DMS 273 (cell line): ENCODE results near the gene ACOXL.
A peak's percentile ranks its signal among the peaks of the same experiment; 100 is the strongest.

ENCODE experiments used
- DNase-seq: peaks from one replicate; lab custom pipeline; 2025; ENCODE audit not compliant: unreplicated experiment; lab: John Stamatoyannopoulos, UW

Gene ACOXL

DNA sequence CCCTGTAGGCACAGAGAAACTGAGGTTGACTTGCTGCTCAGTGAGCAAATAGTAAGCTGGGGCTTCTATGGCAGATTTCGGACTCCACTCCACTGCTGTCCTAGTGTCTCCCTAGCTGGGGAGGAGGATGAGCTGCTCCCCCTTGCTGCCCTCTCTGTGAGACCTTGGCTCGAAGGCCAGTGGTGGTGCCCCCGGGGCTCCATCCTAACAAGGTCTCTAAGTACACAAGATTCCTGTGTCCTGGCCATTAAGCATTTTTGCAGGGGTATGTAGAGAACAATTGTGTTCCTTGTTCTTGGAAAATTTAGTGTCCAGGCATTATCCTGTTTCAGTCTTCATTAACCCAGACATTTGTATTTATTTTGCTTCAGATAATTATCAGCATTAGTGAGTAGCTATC lies 367.0 kb downstream of the ACOXL start:
- DNase-seq, result no peak

DNA sequence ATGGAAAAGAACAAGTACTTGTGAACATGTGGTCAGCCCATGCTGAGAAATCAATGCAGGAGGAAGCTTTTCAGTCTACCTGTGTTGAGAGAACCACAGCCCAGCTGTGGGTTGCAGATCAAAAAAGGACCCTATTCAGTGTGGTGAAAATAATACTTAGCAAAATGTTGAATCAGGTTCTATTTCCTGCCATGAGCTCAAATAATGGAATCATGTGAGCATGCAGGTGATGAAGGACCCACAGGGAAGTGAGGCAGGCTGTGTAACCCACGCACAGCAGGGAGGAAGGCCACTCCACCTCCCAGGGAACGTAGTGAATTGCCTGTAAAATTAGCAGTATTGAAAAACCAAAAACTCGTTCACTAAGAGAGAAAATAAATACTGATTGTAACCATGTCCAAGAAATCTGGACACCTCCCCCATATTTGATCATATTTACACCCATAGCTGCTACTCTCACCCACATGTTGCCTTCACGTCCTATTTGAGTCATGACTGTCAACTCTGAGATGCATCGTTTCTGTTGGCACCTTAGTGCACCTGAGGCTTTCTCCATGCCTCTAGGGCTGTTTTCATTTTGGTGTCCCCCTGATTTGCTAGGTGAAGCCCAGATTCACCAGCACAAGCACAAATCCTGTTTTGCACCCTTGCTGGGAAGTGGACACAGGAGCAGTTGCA lies 367.9 kb downstream of the ACOXL start:
- no peak for DNase-seq

DNA sequence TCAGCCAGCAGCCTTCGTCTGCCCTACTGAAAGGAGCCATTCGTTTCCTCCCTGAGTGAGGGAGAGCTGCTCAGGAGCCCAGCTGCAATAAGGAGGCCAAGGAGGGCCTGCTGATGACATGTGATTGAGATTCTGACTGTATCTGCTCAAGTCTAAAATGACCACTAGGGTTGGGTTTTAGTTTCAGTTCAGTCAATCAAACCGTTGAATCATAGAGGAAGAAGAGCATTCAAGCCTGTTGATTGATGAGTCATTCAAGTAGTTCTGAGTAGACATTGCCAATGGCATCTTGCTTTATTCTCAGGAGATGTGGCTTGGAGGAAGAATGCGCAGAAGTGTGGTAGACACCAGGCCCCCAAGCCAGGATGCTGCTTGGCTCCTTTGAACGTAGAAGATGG lies 368.4 kb downstream of the ACOXL start:
- DNase-seq, result no peak

GRCh38 chr2:111101592-111101991 lies 369.2 kb downstream of the ACOXL start:
- no peak for DNase-seq

GRCh38 chr2:111102216-111102615 lies 369.8 kb downstream of the ACOXL start:
- no peak for DNase-seq

- no peak for DNase-seq
These were observed 373.6 kb downstream of the ACOXL start for GRCh38 chr2:111105926-111106325.

DNA sequence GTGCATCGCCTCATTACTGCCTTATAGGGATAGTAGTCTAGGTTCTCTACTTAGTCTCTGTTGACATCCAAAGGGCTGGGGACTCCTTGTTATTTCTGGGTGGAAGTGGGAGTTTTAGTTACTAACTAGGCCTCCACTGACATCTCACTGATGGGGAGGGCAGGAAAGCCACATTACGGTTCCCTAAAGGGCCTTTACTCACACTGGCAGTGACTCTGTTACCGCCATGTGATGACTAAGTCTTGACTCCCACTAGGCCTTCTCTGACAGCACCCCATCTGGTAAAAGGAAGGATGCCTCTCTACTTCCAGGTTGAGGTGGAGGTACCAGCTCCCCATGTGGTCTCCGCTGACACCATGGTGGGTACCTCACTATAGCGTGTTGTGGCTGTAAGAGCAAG lies 374.3 kb downstream of the ACOXL start:
- DNase-seq, result no peak

DNA sequence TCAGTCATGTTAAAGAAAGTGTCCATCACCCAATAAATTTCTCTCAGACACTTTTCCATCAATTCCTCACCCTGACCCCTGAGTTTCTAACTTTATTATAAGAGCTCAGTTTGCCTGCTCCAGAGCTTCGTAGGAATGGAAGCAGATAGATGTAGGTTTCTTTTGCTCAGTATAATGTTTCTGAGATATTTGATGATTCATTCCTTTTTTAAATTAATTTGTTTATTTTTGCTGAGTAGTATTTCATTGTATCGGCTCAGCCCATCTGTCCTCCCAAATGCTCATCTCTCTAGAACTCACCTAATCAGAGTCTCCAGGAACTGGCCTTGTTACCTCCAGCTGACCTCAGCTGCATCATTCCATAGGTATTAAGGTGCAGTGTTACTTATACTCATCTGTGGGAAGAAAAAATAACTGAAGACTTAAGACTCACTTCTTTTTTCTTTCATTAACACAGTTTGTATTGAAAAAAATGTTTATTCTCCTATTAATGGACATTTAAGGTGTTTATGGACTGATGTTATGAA lies 376.4 kb downstream of the ACOXL start:
- no peak for DNase-seq

- DNase-seq, result no peak
These were observed 378.9 kb downstream of the ACOXL start for GRCh38 chr2:111111101-111111755.

- DNase-seq, result no peak
These were observed 381.5 kb downstream of the ACOXL start for GRCh38 chr2:111113838-111114237.

- no peak for DNase-seq
These were observed 383.8 kb downstream of the ACOXL start for GRCh38 chr2:111116011-111116746.

DNA sequence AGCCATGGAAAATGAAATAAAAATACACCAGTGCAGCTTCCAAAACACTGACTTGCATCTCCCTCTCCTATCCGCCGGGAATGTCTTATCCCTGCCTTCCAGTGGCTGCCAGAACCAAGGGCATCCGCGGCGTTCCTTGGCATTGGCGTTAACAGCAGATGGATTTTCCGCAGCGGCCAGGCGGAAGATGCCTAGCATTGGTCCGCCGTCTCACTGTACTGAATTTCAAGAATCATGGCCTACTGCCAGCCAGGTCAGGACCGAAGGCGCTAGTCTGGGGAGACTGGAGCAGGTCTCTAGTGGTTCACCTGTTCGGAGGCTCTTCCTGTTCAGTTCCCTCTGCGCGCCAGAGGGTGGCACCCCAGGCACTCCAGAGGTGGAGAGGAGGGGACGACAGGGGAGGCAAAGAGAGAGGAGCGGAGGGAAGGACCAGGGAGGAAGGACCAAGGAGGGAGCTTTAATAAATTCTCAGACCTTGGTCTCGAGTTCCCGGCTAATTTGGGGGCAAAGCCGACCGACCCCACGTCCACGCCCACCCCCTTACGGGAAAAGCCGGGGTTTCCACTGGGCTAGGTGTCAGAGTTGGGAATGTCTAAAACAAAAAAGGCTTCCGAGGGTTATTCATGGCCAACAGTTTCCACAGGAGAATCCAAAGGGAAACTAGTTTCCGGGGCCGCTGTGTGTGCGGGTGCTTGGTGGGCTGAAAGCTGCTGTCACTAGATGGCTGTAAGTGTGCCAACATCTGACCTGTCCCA lies 384.6 kb downstream of the ACOXL start:
- DNase-seq, result peak; percentile 90

- peak; percentile 58 for DNase-seq
These were observed 385.5 kb downstream of the ACOXL start for GRCh38 chr2:111117598-111118480.

- no peak for DNase-seq
These were observed 386.2 kb downstream of the ACOXL start for GRCh38 chr2:111118481-111118980.

- DNase-seq, result no peak
These were observed 386.8 kb downstream of the ACOXL start for GRCh38 chr2:111118981-111119821.

- no peak for DNase-seq
These were observed 387.5 kb downstream of the ACOXL start for GRCh38 chr2:111119822-111120252.

DNA sequence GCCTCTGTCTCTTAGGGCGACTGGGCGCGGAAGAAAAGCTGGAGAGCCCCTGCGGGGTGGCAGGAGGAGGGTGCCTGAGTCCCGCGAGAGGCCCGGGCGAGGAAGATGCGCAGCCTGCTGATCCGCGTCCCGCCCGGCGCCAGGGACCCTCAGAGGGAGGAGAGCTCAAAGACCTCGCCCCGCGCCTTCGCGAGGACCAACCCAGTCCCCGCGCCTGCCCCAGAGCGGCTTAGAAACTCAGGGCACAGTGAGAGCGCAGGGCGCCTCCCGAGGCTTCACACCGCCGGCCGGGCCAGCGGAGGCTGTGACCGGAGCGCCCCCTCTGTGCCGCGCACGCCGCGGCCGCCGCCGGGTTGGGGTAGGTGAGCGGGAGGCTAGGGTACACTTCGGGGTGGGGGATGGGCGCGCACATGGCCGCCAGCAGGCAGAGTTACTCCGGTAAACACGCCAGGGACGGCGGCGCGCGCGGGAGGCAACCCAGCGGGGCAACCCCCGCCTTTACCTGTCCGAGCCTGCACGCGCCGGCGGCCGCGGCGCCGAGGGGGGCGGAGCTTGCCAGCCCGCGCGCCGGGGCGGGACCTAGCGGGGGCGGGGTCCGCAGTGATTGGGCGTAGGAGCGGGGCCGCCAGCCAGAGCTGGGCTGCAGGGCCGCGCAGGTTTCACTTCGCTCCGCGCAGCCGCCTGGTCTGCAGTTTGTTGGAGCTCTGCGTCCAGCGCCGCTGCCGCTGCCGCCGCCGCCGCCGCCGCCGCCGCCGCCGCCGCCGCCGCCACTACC lies 388.1 kb downstream of the ACOXL start, which contains the start of gene BCL2L11:
BCL2L11 (plus strand) TSS at position 662 of the 775 bp plus-strand sequence. CDS start 2,832 bp downstream, outside the sequence.
- DNase-seq, result peak; percentile 97
